ENCODE measurements around the gene UNC45B.
"Not testable (repeated sequence)": the region's sequence is repeated elsewhere in the genome, so short reads cannot be mapped to it uniquely, and the experiment has no call there.

GRCh38 chr17:35202582-35202981 lies 55.0 kb downstream of the UNC45B start:
- TF ChIP-seq CTCF (IDR thresholded peaks at IDR 0.05; ENCODE audit: low read depth, low read length); EZH2phosphoT487 (IDR thresholded peaks at IDR 0.05; ENCODE audit: low read depth): not testable (repeated sequence)
